Measurements from ENCODE around the gene PPP1R13B. TPM values are rescaled to one million over a fixed set of nuclear protein-coding genes. Genes with fewer than 3 reads are reported as not detected.

Gene PPP1R13B
- total RNA-seq, 1 donor from 2014 or later: 16.2 TPM

GRCh38 chr14:103811189-103811588 is 36.2 kb downstream of the PPP1R13B start:
- Mint-ChIP-seq H3K36me3 (ENCODE audit: low read depth) (no peaks in the 10 kb centered on the region), H3K9me3 (no peaks in the 10 kb centered on the region), H3K27me3 (no peaks in the 10 kb centered on the region), H3K4me1 (peaks cover 10% of the 10 kb centered on the region), H3K27ac (no peak overlapping the region), H3K4me3 (no peak overlapping the region)
- POLR2A ChIA-PET: interaction anchor here (0.7 kb wide), 1 partner anchor 32 kb away, joined by 9 read pairs; no protein-coding TSS in a partner anchor
- intact Hi-C loops (cut with micrococcal nuclease): no loop called here
- ATAC-seq (ENCODE audit: low read depth): no peak
- no peak for DNase-seq
- CTCF ChIA-PET: interaction anchor here (0.7 kb wide), 1 partner anchor 9 kb away, joined by 4 read pairs; no protein-coding TSS in a partner anchor
- TF ChIP-seq, protein P1, sequence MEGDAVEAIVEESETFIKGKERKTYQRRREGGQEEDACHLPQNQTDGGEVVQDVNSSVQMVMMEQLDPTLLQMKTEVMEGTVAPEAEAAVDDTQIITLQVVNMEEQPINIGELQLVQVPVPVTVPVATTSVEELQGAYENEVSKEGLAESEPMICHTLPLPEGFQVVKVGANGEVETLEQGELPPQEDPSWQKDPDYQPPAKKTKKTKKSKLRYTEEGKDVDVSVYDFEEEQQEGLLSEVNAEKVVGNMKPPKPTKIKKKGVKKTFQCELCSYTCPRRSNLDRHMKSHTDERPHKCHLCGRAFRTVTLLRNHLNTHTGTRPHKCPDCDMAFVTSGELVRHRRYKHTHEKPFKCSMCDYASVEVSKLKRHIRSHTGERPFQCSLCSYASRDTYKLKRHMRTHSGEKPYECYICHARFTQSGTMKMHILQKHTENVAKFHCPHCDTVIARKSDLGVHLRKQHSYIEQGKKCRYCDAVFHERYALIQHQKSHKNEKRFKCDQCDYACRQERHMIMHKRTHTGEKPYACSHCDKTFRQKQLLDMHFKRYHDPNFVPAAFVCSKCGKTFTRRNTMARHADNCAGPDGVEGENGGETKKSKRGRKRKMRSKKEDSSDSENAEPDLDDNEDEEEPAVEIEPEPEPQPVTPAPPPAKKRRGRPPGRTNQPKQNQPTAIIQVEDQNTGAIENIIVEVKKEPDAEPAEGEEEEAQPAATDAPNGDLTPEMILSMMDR (IDR thresholded peaks at IDR 0.05): no peak

DNA sequence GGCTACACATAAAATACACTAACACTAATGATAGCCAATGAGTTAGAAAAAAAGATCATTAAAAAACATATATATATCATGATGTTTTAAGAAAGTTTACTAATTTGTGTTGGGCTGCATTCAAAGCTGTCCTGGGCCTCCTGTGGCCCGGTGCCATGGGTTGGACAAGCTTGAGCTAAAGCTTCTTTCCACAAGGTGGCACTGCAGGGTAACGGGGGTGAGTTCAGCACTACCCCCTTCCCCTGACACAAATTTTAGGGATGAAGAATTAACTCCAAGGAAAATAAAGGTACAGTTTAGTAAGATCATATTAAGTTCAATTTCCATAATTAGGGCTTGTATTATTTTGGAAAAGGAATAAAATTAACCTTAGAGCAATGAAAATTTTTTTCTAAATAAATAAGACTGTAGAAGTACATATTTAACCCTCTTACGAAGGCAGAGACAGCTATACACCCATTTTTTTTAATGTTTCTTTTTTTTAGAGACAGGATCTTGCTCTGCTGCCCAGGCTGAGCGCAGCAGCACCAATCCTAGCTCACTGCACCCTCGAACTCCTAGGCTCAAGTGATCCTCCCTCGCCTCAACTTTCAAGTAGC is 38.9 kb downstream of the PPP1R13B start:
- intact Hi-C loops (cut with micrococcal nuclease): loop anchor here (1.0 to 5.0 kb wide), 6 partner anchors 39 to 754 kb away; partner anchors contain the start of gene PPP1R13B
- no peak for DNase-seq
- peak; percentile 69 for ATAC-seq (ENCODE audit: low read depth)
- Mint-ChIP-seq H3K27me3 (no peaks in the 10 kb centered on the region), H3K36me3 (ENCODE audit: low read depth) (no peaks in the 10 kb centered on the region), H3K9me3 (no peaks in the 10 kb centered on the region), H3K4me1 (peaks cover 21% of the 10 kb centered on the region), H3K4me3 (no peak overlapping the region), H3K27ac (no peak overlapping the region)
- TF ChIP-seq, protein P1 (IDR thresholded peaks at IDR 0.05): peak; percentile 55
- POLR2A ChIA-PET: no interaction called here
- CTCF ChIA-PET: interaction anchor here (0.6 to 6.9 kb wide), 14 partner anchors 9 to 755 kb away, joined by 3 to 75 read pairs (median 5); partner anchors contain the start of gene RD3L

DNA sequence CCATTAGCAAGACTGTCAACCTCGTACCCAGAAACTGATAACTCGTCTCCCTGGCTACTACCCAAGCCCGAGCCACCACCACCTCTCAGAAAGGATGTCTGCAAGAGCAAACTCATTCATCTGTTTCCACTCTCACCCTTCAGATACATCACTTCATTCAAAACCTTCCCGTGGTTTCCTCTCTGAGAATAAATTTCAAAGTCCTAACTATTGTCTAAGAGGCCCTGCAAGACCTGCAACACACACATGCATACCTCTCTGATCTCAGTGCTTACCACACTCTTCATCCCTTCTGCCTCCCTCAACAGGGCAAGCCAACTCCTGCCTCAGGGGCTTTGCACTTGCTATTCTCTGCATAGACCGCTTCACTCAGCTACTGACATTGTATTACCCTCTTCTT is 40.6 kb downstream of the PPP1R13B start:
- H3K27ac Mint-ChIP-seq: no peak overlapping the region
- H3K4me1 Mint-ChIP-seq: peaks cover 21% of the 10 kb centered on the region
- no peak for ATAC-seq (ENCODE audit: low read depth)

DNA sequence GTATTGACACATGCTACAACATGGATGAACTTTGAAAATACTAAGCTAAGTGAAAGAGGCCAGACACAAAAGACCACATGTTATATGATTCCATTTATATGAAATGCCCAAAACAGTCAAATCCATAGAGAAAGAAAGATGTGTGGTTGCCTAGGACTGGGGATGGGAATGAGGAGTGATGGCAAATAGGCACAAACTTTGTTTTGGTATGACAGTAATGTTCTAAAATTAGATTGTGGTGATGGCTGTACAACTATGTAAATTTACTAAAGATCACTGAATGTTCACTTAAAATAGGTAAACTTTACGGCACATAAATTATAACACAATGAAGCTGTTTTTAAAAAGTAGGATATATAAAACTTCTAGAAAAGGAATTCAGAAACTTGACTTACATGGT is 41.7 kb downstream of the PPP1R13B start:
- Mint-ChIP-seq H3K4me3 (no peak overlapping the region), H3K27me3 (no peaks in the 10 kb centered on the region), H3K27ac (no peak overlapping the region), H3K36me3 (ENCODE audit: low read depth) (no peaks in the 10 kb centered on the region), H3K4me1 (peaks cover 21% of the 10 kb centered on the region), H3K9me3 (no peaks in the 10 kb centered on the region)
- DNase-seq: no peak
- ChIA-PET POLR2A (no interaction called here), CTCF (interaction anchor here (0.6 to 6.9 kb wide), 9 partner anchors 10 to 272 kb away, joined by 3 to 75 read pairs (median 4); partner anchors contain the start of gene PPP1R13B)
- TF ChIP-seq, protein P1 (IDR thresholded peaks at IDR 0.05): no peak
- ATAC-seq (ENCODE audit: low read depth): no peak
- intact Hi-C loops (cut with micrococcal nuclease): loop anchor here (5.0 kb wide), 2 partner anchors 42 to 757 kb away; partner anchors contain the start of gene PPP1R13B

More for the DNA sequence above, 40.6 kb downstream of the PPP1R13B start:
- ChIA-PET CTCF (interaction anchor here (0.6 to 6.9 kb wide), 8 partner anchors 9 to 174 kb away, joined by 3 to 75 read pairs (median 5); partner anchors contain the start of gene PPP1R13B), POLR2A (no interaction called here)
- intact Hi-C loops (cut with micrococcal nuclease): loop anchor here (5.0 kb wide), 2 partner anchors 40 to 755 kb away; partner anchors contain the start of gene PPP1R13B
- Mint-ChIP-seq H3K9me3 (no peaks in the 10 kb centered on the region), H3K36me3 (ENCODE audit: low read depth) (no peaks in the 10 kb centered on the region), H3K4me3 (no peak overlapping the region), H3K27me3 (no peaks in the 10 kb centered on the region)
- TF ChIP-seq, protein P1 (IDR thresholded peaks at IDR 0.05): no peak
- DNase-seq: no peak

DNA sequence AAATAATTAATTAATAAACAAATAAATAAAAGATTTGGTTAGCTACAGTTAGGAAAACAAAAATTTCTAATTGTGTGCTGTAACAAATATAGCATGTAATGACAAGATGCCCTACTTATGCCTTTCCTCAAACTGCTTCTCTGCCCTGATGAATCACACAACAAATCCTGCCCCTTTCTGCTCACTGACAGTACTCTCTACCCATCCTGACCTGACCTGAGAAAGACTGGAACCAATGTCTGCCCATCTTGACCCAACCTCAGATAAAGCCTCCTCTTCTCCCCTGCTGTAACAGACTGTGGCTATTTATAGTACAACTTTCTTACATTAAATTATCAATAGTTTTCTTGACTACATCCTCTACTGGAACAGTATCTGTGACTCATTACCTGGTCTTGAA is 43.7 kb downstream of the PPP1R13B start:
- Mint-ChIP-seq H3K4me1 (peaks cover 21% of the 10 kb centered on the region), H3K36me3 (ENCODE audit: low read depth) (no peaks in the 10 kb centered on the region), H3K27ac (no peak overlapping the region), H3K27me3 (no peaks in the 10 kb centered on the region), H3K4me3 (no peak overlapping the region), H3K9me3 (no peaks in the 10 kb centered on the region)
- POLR2A ChIA-PET: no interaction called here
- ATAC-seq (ENCODE audit: low read depth) (no peak), DNase-seq (no peak)
- CTCF ChIA-PET: interaction anchor here (6.9 kb wide), 1 partner anchor 106 kb away, joined by 75 read pairs; no protein-coding TSS in a partner anchor
- TF ChIP-seq, protein P1 (IDR thresholded peaks at IDR 0.05): no peak
- intact Hi-C loops (cut with micrococcal nuclease): no loop called here

All from activated B cell treated with CpG ODN at 0.5 μM for 24 hours (primary cell).